Fibroblast of lung (primary cell): ENCODE measurements around the gene TMC6. TPM values are rescaled to one million over a fixed set of nuclear protein-coding genes. Genes with fewer than 3 reads are reported as not detected.

Experiments
- DNase-seq, 2 donors: peaks; one replicate each; pipeline versions ENCODE4 v3.0.0 to v3.0.0-alpha.2; 2010; ENCODE audit warnings: low read depth in 2 of 2
- H2AFZ ChIP-seq: 2 replicates; pipeline ENCODE4 v1.5.1; 2012; ENCODE audit warnings: low read length, control low read depth, inconsistent platforms
- H3K27ac ChIP-seq: 2 replicates; pipeline ENCODE4 v1.5.1; 2011; ENCODE audit warnings: low read length, control low read depth; ENCODE audit not compliant: insufficient read depth
- H3K27me3 ChIP-seq: 2 replicates; pipeline ENCODE4 v1.5.1; 2011; ENCODE audit warnings: mild to moderate bottlenecking, low read length; ENCODE audit not compliant: control insufficient read depth, insufficient read depth
- H3K36me3 ChIP-seq: 2 replicates; pipeline ENCODE4 v1.5.1; 2011; ENCODE audit warnings: low read length; ENCODE audit not compliant: control insufficient read depth, insufficient read depth
- H3K4me1 ChIP-seq: 2 replicates; pipeline ENCODE4 v1.5.1; 2011; ENCODE audit warnings: low read length; ENCODE audit not compliant: control insufficient read depth, insufficient read depth; ENCODE audit errors: extremely low read depth
- H3K4me2 ChIP-seq: 2 replicates; pipeline ENCODE4 v1.5.1; 2011; ENCODE audit warnings: low read length, control low read depth; ENCODE audit not compliant: insufficient read depth; ENCODE audit errors: extremely low read depth
- H3K4me3 ChIP-seq, 4 experiments: fragments of 200-600 bp in 1 of 4; sonication (generic) in 1 of 4; replicated peaks in 1 of 4; 2 replicates each; pipeline ENCODE4 v1.5.1; 2011 to 2016; ENCODE audit warnings: low read length in 4 of 4, low read depth in 3 of 4, mild to moderate bottlenecking in 3 of 4, control low read depth in 2 of 4, inconsistent platforms in 1 of 4, mixed read lengths in 1 of 4; ENCODE audit not compliant: insufficient read depth in 1 of 4; ENCODE audit errors: control extremely low read depth in 1 of 4
- H3K79me2 ChIP-seq: 2 replicates; pipeline ENCODE4 v1.5.1; 2012; ENCODE audit warnings: mild to moderate bottlenecking, low read length, inconsistent platforms; ENCODE audit not compliant: control insufficient read depth, insufficient read depth
- H3K9ac ChIP-seq: 2 replicates; pipeline ENCODE4 v1.5.1; 2011; ENCODE audit warnings: mild to moderate bottlenecking, low read length, control low read depth; ENCODE audit not compliant: insufficient read depth
- H3K9me3 ChIP-seq: 2 replicates; pipeline ENCODE4 v1.5.1; 2012; ENCODE audit warnings: low read depth, low read length; ENCODE audit not compliant: control insufficient read depth, insufficient read depth
- H4K20me1 ChIP-seq: 2 replicates; pipeline ENCODE4 v1.5.1; 2011; ENCODE audit warnings: low read length; ENCODE audit not compliant: control insufficient read depth, insufficient read depth; ENCODE audit errors: extremely low read depth
- CTCF ChIP-seq, 2 donors: IDR thresholded peaks in 1 of 2; conservative IDR thresholded peaks in 1 of 2; 1 replicate in 1 of 2; 2 replicates in 1 of 2; pipeline ENCODE4 v1.5.1; 2011 to 2012; ENCODE audit warnings: low read length in 2 of 2, control low read depth in 1 of 2, inconsistent platforms in 1 of 2, low read depth in 1 of 2, mild to moderate bottlenecking in 1 of 2
- EZH2 ChIP-seq: IDR thresholded peaks from 2 replicates; pipeline ENCODE4 v1.5.1; 2012; ENCODE audit warnings: low read length, control low read depth, mild to moderate bottlenecking; ENCODE audit errors: missing control alignments
- polyA plus RNA-seq, 2 donors: library from polyadenylated mRNA; depleted of rRNA in 1 of 2; stranded (reverse) in 1 of 2; unstranded in 1 of 2; fragments of >200 nt; gene quantifications; 2 replicates each; pipeline ENCODE4 v1.2.1, GENCODE V29; 2011 to 2012; ENCODE audit warnings: missing spikeins in 1 of 2
- total RNA-seq: library from RNA; depleted of rRNA; stranded (reverse); fragments of >200 nt; gene quantifications from 2 replicates; pipeline ENCODE4 v1.2.1, GENCODE V29; 2014

Gene TMC6
- total and polyA plus RNA-seq, 2 donors (not counting 1 experiment from before 2014, with no cell fraction given), result 0.17 to 1.3 TPM

- no peak within 1 kb of the TSS for H3K4me3 ChIP-seq
- H4K20me1 ChIP-seq, result no peaks in the 10 kb centered on the region
- no peak within 1 kb of the TSS for H3K27ac ChIP-seq
- H3K79me2 ChIP-seq, result no peaks in the 10 kb centered on the region
- H3K9me3 ChIP-seq, result no peaks in the 10 kb centered on the region
- H3K27me3 ChIP-seq, result peaks cover 28% of the 10 kb centered on the region
- no peaks in the 10 kb centered on the region for H3K36me3 ChIP-seq
- H2AFZ ChIP-seq, result no peak within 1 kb of the TSS
- no peak within 1 kb of the TSS for H3K9ac ChIP-seq
- H3K4me2 ChIP-seq, result no peak within 1 kb of the TSS
- TF ChIP-seq EZH2 (no peak), CTCF (conservative IDR thresholded peaks at IDR 0.05 in 1 of 2, IDR thresholded peaks at IDR 0.05 in 1 of 2; ENCODE audit: low read depth in 1 of 2, low read length in 2 of 2) (no peak)
- peaks cover 2% of the 10 kb centered on the region for H3K4me1 ChIP-seq
- DNase-seq, result no peak
Observed at GRCh38 chr17:78130437-78131101, 2.0 kb upstream of the TMC6 start, which contains the start of gene TMC8. Gene TMC8 (plus strand): TSS chr17:78130771. CDS start chr17:78131589, 818 bp downstream.

GRCh38 chr17:78130090-78130436 is 1.5 kb upstream of the TMC6 start:
- Histone ChIP-seq H3K9ac (no peak overlapping the region), H3K4me3 (no peak overlapping the region), H3K27ac (no peak overlapping the region), H4K20me1 (no peaks in the 10 kb centered on the region), H3K79me2 (no peaks in the 10 kb centered on the region), H3K27me3 (peaks cover 28% of the 10 kb centered on the region), H3K9me3 (no peaks in the 10 kb centered on the region), H3K4me1 (peaks cover 2% of the 10 kb centered on the region), H3K4me2 (no peak overlapping the region), H2AFZ (no peak overlapping the region), H3K36me3 (no peaks in the 10 kb centered on the region)
- DNase-seq, result no peak
- no peak for TF ChIP-seq EZH2
- TF ChIP-seq CTCF (conservative IDR thresholded peaks at IDR 0.05 in 1 of 2, IDR thresholded peaks at IDR 0.05 in 1 of 2; ENCODE audit: low read depth in 1 of 2, low read length in 2 of 2), result no peak

- H2AFZ ChIP-seq, result no peak overlapping the region
- H3K36me3 ChIP-seq, result no peaks in the 10 kb centered on the region
- DNase-seq, result no peak
- H3K9me3 ChIP-seq, result no peaks in the 10 kb centered on the region
- H3K27me3 ChIP-seq, result peaks cover 28% of the 10 kb centered on the region
- H4K20me1 ChIP-seq, result no peaks in the 10 kb centered on the region
- no peak overlapping the region for H3K27ac ChIP-seq
- TF ChIP-seq EZH2 (no peak), CTCF (conservative IDR thresholded peaks at IDR 0.05 in 1 of 2, IDR thresholded peaks at IDR 0.05 in 1 of 2; ENCODE audit: low read depth in 1 of 2, low read length in 2 of 2) (no peak)
- no peak overlapping the region for H3K4me2 ChIP-seq
- H3K79me2 ChIP-seq, result no peaks in the 10 kb centered on the region
- H3K9ac ChIP-seq, result no peak overlapping the region
- no peak overlapping the region for H3K4me3 ChIP-seq
- H3K4me1 ChIP-seq, result peaks cover 2% of the 10 kb centered on the region
Observed at GRCh38 chr17:78129351-78130089, 965 bp upstream of the TMC6 start.
